PC-3 (cell line): ENCODE data around the gene MREG. TPM values are rescaled to one million over a fixed set of nuclear protein-coding genes. Genes with fewer than 3 reads are reported as not detected.

Experiments
- ATAC-seq: fragments of 200-7000 bp; cut with Tn5 transposase; 2 replicates; pipeline ENCODE4 v1.9.1; 2020; ENCODE audit warnings: mild to moderate bottlenecking, moderate library complexity
- BruUV-seq: library from RNA; stranded (reverse); fragments of 400-500 nt; replicated peaks from 2 replicates; lab custom pipeline; 2021; lab: Mats Ljungman, UMichigan
- CTCF ChIA-PET: fragments of 300-600 bp; sonication (Branson Sonifier 250); formaldehyde crosslinking; loops from one replicate; lab custom pipeline; 2022; ENCODE audit warnings: antibody characterized with exemption; lab: Charles Lee
- POLR2A ChIA-PET: fragments of 300-600 bp; sonication (Branson Sonifier 250); formaldehyde crosslinking; loops from one replicate; lab custom pipeline; 2022; ENCODE audit warnings: antibody characterized with exemption; ENCODE audit not compliant: unreplicated experiment; lab: Charles Lee
- DNase-seq: peaks from one replicate; pipeline ENCODE4 v3.0.0-alpha.2; 2015
- H2AFZ ChIP-seq: fragments of 300-600 bp; sonication (generic); 2 replicates; pipeline ENCODE4 v1.6.0; 2016; ENCODE audit warnings: antibody characterized with exemption, low read length
- H3F3A ChIP-seq: fragments of 300-600 bp; sonication (generic); one replicate; pipeline ENCODE4 v1.6.0; 2017; ENCODE audit warnings: antibody characterized with exemption, low read length, control low read depth, mild to moderate bottlenecking; ENCODE audit not compliant: unreplicated experiment
- H3K27ac ChIP-seq: fragments of 300-600 bp; sonication (generic); 2 replicates; pipeline ENCODE4 v1.5.1; 2016; ENCODE audit warnings: mild to moderate bottlenecking, low read length
- H3K27me3 ChIP-seq: fragments of 300-600 bp; sonication (generic); 2 replicates; pipeline ENCODE4 v1.6.1; 2016; ENCODE audit warnings: low read length, mixed read lengths
- H3K36me3 ChIP-seq: fragments of 300-600 bp; sonication (generic); 2 replicates; pipeline ENCODE4 v1.6.1; 2016; ENCODE audit warnings: low read depth, mixed run types, low read length, mixed read lengths
- H3K4me1 ChIP-seq: fragments of 300-600 bp; sonication (generic); 2 replicates; pipeline ENCODE4 v1.5.1; 2016; ENCODE audit warnings: low read length; ENCODE audit not compliant: insufficient read depth
- H3K4me2 ChIP-seq: fragments of 300-600 bp; sonication (generic); 2 replicates; pipeline ENCODE4 v1.6.0; 2016; ENCODE audit warnings: low read length
- H3K4me3 ChIP-seq: fragments of 300-600 bp; sonication (generic); 2 replicates; pipeline ENCODE4 v1.5.1; 2016; ENCODE audit warnings: mild to moderate bottlenecking, low read length, mixed read lengths
- H3K79me2 ChIP-seq: fragments of 300-600 bp; sonication (generic); 2 replicates; pipeline ENCODE4 v1.6.1; 2017; ENCODE audit warnings: low read length, mixed read lengths
- H3K9ac ChIP-seq: fragments of 300-600 bp; sonication (generic); 2 replicates; pipeline ENCODE4 v1.6.0; 2016; ENCODE audit warnings: mild to moderate bottlenecking, low read length
- H3K9me2 ChIP-seq: fragments of 300-600 bp; sonication (generic); replicated peaks from 2 replicates; pipeline ENCODE4 v1.6.1; 2016; ENCODE audit warnings: mixed run types, low read length, mixed read lengths
- H3K9me3 ChIP-seq: fragments of 300-600 bp; sonication (generic); 2 replicates; pipeline ENCODE4 v1.6.1; 2016; ENCODE audit warnings: low read length, mixed read lengths
- H4K20me1 ChIP-seq: fragments of 300-600 bp; sonication (generic); 2 replicates; pipeline ENCODE4 v1.6.1; 2016; ENCODE audit warnings: low read length, mixed read lengths
- CTCF ChIP-seq: fragments of 300-600 bp; sonication (generic); conservative IDR thresholded peaks from 2 replicates; pipeline ENCODE4 v1.5.1; 2017; ENCODE audit warnings: antibody characterized with exemption, low read depth, mild to moderate bottlenecking, low read length
- EZH2 ChIP-seq: fragments of 300-600 bp; sonication (generic); IDR thresholded peaks from one replicate; pipeline ENCODE4 v1.6.1; 2017; ENCODE audit warnings: antibody characterized with exemption, mild to moderate bottlenecking, low read length; ENCODE audit not compliant: unreplicated experiment
- EZH2phosphoT487 ChIP-seq: fragments of 300-600 bp; sonication (generic); IDR thresholded peaks from 2 replicates; pipeline ENCODE4 v1.6.1; 2018; ENCODE audit warnings: mild to moderate bottlenecking, antibody characterized with exemption, low read length, borderline replicate concordance
- intact Hi-C: fragments of 100-400 bp; cut with micrococcal nuclease; formaldehyde crosslinking; loops from 2 replicates; pipeline ENCODE4 v1.9.0; 2023
- total RNA-seq: library from RNA; depleted of rRNA; stranded (reverse); fragments of >200 nt; gene quantifications from 2 replicates; pipeline ENCODE4 v1.2.3, GENCODE V29; 2014

The MREG gene
- total RNA-seq, 1 experiment from 2014 or later: 24.4 TPM

GRCh38 chr2:216017365-216017764 is 4.0 kb upstream of the MREG start:
- no TSS peak for BruUV-seq
- Histone ChIP-seq H3K79me2 (peaks cover 8% of the 10 kb centered on the region), H3K9me3 (no peaks in the 10 kb centered on the region), H4K20me1 (no peaks in the 10 kb centered on the region), H2AFZ (no peak overlapping the region), H3K9me2 (no peaks in the 10 kb centered on the region), H3K27me3 (no peaks in the 10 kb centered on the region), H3F3A (no peaks in the 10 kb centered on the region), H3K36me3 (no peaks in the 10 kb centered on the region), H3K4me2 (no peak overlapping the region), H3K4me3 (no peak overlapping the region), H3K9ac (no peak overlapping the region), H3K27ac (no peak overlapping the region), H3K4me1 (peaks cover 17% of the 10 kb centered on the region)
- ChIA-PET CTCF (no interaction called here), POLR2A (no interaction called here)
- no peak for TF ChIP-seq EZH2phosphoT487
- no peak for TF ChIP-seq EZH2
- TF ChIP-seq CTCF: no peak
- DNase-seq: peak; percentile 78
- ATAC-seq: peak; percentile 48
- intact Hi-C loops: no loop called here

- ATAC-seq (no peak), DNase-seq (no peak)
- Histone ChIP-seq H3K9me3 (no peaks in the 10 kb centered on the region), H3K27me3 (no peaks in the 10 kb centered on the region), H3K4me2 (no peak overlapping the region), H3K79me2 (peaks cover 16% of the 10 kb centered on the region), H4K20me1 (no peaks in the 10 kb centered on the region), H3F3A (no peaks in the 10 kb centered on the region), H3K27ac (no peak overlapping the region), H3K9me2 (no peaks in the 10 kb centered on the region), H3K9ac (no peak overlapping the region), H3K36me3 (no peaks in the 10 kb centered on the region), H3K4me1 (peaks cover 21% of the 10 kb centered on the region), H3K4me3 (no peak overlapping the region), H2AFZ (no peak overlapping the region)
- no TSS peak for BruUV-seq
- intact Hi-C loops: no loop called here
- POLR2A ChIA-PET: no interaction called here
- TF ChIP-seq EZH2 (no peak), CTCF (no peak), EZH2phosphoT487 (no peak)
- CTCF ChIA-PET: no interaction called here
Measured at GRCh38 chr2:216016581-216016980, 3.2 kb upstream of the MREG start.

- Histone ChIP-seq H3K27me3 (no peaks in the 10 kb centered on the region), H3F3A (no peaks in the 10 kb centered on the region), H3K9me2 (no peaks in the 10 kb centered on the region), H3K9me3 (no peaks in the 10 kb centered on the region), H3K27ac (no peak overlapping the region), H3K79me2 (peaks cover 22% of the 10 kb centered on the region), H3K4me3 (no peak overlapping the region), H4K20me1 (no peaks in the 10 kb centered on the region), H3K4me1 (peaks cover 27% of the 10 kb centered on the region), H3K36me3 (no peaks in the 10 kb centered on the region), H3K9ac (no peak overlapping the region), H3K4me2 (no peak overlapping the region), H2AFZ (no peak overlapping the region)
- POLR2A ChIA-PET: no interaction called here
- no TSS peak for BruUV-seq
- TF ChIP-seq CTCF (no peak), EZH2 (no peak), EZH2phosphoT487 (no peak)
- CTCF ChIA-PET: interaction anchor here (0.6 kb wide), 1 partner anchor 11 kb away, joined by 3 read pairs; no protein-coding TSS in a partner anchor
- DNase-seq (no peak), ATAC-seq (no peak)
- intact Hi-C loops: no loop called here
Measured at GRCh38 chr2:216015722-216016464, 2.5 kb upstream of the MREG start.
